ENCODE data around the gene PHYKPL.

- TF ChIP-seq CTCF (IDR thresholded peaks at IDR 0.05; ENCODE audit: borderline replicate concordance, extremely low read depth, low read length, poor library complexity, severe bottlenecking) (no peak), EZH2 (IDR thresholded peaks at IDR 0.05; ENCODE audit: borderline replicate concordance, low read depth, low read length, severe bottlenecking) (no peak)
These were observed 18.9 kb downstream of the PHYKPL start for GRCh38 chr5:178213748-178214151.
